GM12878 (cell line): ENCODE measurements around the gene LGALS8. TPM values are rescaled to one million over a fixed set of nuclear protein-coding genes. Genes with fewer than 3 reads are reported as not detected.

Experiments used
- ATAC-seq: fragments of 200-7000 bp; cut with Tn5 transposase; 3 replicates; pipeline ENCODE4 v1.9.1; 2020; ENCODE audit warnings: mild to moderate bottlenecking, moderate library complexity
- BruUV-seq: library from RNA; stranded (reverse); fragments of 400-500 nt; replicated peaks from 2 replicates; lab custom pipeline; 2021; lab: Mats Ljungman, UMichigan
- CTCF ChIA-PET: fragments of 300-600 bp; sonication (Branson Sonifier 250); formaldehyde crosslinking; extraction: SDS; loops from one replicate; lab custom pipeline; 2021; ENCODE audit warnings: inconsistent platforms; lab: Yijun Ruan, JAX
- POLR2A ChIA-PET: fragments of 350-600 bp; formaldehyde crosslinking; extraction: SDS; loops from one replicate; lab custom pipeline; 2021; ENCODE audit warnings: inconsistent platforms; lab: Charles Lee
- RAD21 ChIA-PET: fragments of 300-600 bp; sonication (Branson Sonifier 250); formaldehyde crosslinking; loops from one replicate; lab custom pipeline; 2023; ENCODE audit warnings: antibody characterized with exemption; ENCODE audit not compliant: unreplicated experiment; lab: Charles Lee
- SMC1A ChIA-PET: fragments of 300-600 bp; sonication (Branson Sonifier 250); formaldehyde crosslinking; loops from one replicate; lab custom pipeline; 2023; ENCODE audit not compliant: unreplicated experiment, uncharacterized antibody; lab: Charles Lee
- DNase-seq: peaks from one replicate; pipeline ENCODE4 v3.0.0-alpha.2; 2011; ENCODE audit warnings: low read depth, low spot score
- FAIRE-seq: peaks from 3 replicates; lab custom pipeline; 2011; peaks lifted over from hg19 to GRCh38; lab: Jason Lieb, UNC
- H2AFZ ChIP-seq: 2 replicates; pipeline ENCODE4 v1.6.0; 2011; ENCODE audit warnings: low read depth, low read length, control low read depth; ENCODE audit not compliant: control insufficient read depth
- H3K27ac ChIP-seq: 2 replicates; pipeline ENCODE4 v1.5.1; 2011; ENCODE audit warnings: control low read depth; ENCODE audit not compliant: control insufficient read depth, insufficient read depth
- H3K27me3 ChIP-seq, 2 experiments: replicated peaks in 1 of 2; 2 replicates each; pipeline versions ENCODE4 v1.6.0 to v1.6.1; 2011; ENCODE audit warnings: low read length in 1 of 2; ENCODE audit not compliant: control insufficient read depth in 2 of 2, insufficient read depth in 2 of 2
- H3K36me3 ChIP-seq, 2 experiments: 2 replicates each; pipeline ENCODE4 v1.5.1; 2011; ENCODE audit warnings: low read length in 1 of 2; ENCODE audit not compliant: control insufficient read depth in 2 of 2, insufficient read depth in 2 of 2
- H3K4me1 ChIP-seq: 2 replicates; pipeline ENCODE4 v1.6.1; 2011; ENCODE audit warnings: mild to moderate bottlenecking, low read length, moderate library complexity, mixed read lengths; ENCODE audit not compliant: control insufficient read depth, insufficient read depth
- H3K4me2 ChIP-seq: 2 replicates; pipeline ENCODE4 v1.6.0; 2011; ENCODE audit warnings: control low read depth; ENCODE audit not compliant: control insufficient read depth, insufficient read depth
- H3K4me3 ChIP-seq: fragments of 200-600 bp; sonication (generic); 2 replicates; pipeline ENCODE4 v1.5.1; 2016
- H3K79me2 ChIP-seq: 2 replicates; pipeline ENCODE4 v1.6.0; 2011; ENCODE audit warnings: low read length; ENCODE audit not compliant: control insufficient read depth, insufficient read depth
- H3K9ac ChIP-seq: 2 replicates; pipeline ENCODE4 v1.8.0; 2011; ENCODE audit warnings: low read length, control low read depth, mixed read lengths; ENCODE audit not compliant: control insufficient read depth, insufficient read depth
- H3K9me3 ChIP-seq: replicated peaks from 3 replicates; pipeline ENCODE4 v1.5.1; 2011; ENCODE audit warnings: mild to moderate bottlenecking, low read length; ENCODE audit not compliant: control insufficient read depth, insufficient read depth
- H4K20me1 ChIP-seq: 2 replicates; pipeline ENCODE4 v1.6.0; 2011; ENCODE audit not compliant: control insufficient read depth, insufficient read depth
- ATF7 ChIP-seq: fragments of 450-650 bp; IDR thresholded peaks from 2 replicates; pipeline ENCODE4 v1.6.1; 2016; ENCODE audit warnings: low read depth, mild to moderate bottlenecking
- CHD2 ChIP-seq: IDR thresholded peaks from 2 replicates; pipeline ENCODE4 v1.6.1; 2011; ENCODE audit warnings: low read depth, low read length, improper control_type of control experiment, borderline replicate concordance
- DPF2 ChIP-seq: fragments of 450-650 bp; IDR thresholded peaks from 2 replicates; pipeline ENCODE4 v1.6.1; 2017; ENCODE audit warnings: mild to moderate bottlenecking
- EGR1 ChIP-seq, 2 experiments: IDR thresholded peaks; 1 replicate in 1 of 2; 2 replicates in 1 of 2; pipeline ENCODE4 v1.6.1; 2011 to 2012; ENCODE audit warnings: low read depth in 2 of 2, low read length in 2 of 2, borderline replicate concordance in 1 of 2, mild to moderate bottlenecking in 1 of 2, moderate library complexity in 1 of 2
- ETV6 ChIP-seq, 2 experiments: fragments of 450-650 bp in 1 of 2; IDR thresholded peaks in 1 of 2; conservative IDR thresholded peaks in 1 of 2; 2 replicates each; pipeline ENCODE4 v1.6.1; 2014; ENCODE audit warnings: antibody characterized with exemption in 1 of 2, borderline replicate concordance in 1 of 2, low read depth in 1 of 2, mild to moderate bottlenecking in 1 of 2, moderate library complexity in 1 of 2
- POLR2AphosphoS2 ChIP-seq: IDR thresholded peaks from 2 replicates; pipeline ENCODE4 v1.6.1; 2011; ENCODE audit warnings: low read depth, mild to moderate bottlenecking, low read length, improper control_type of control experiment, moderate library complexity
- RAD51 ChIP-seq: fragments of 450-650 bp; IDR thresholded peaks from 2 replicates; pipeline ENCODE4 v1.6.1; 2016; ENCODE audit warnings: moderate library complexity, mild to moderate bottlenecking, inconsistent platforms
- SMARCA5 ChIP-seq: fragments of 450-650 bp; IDR thresholded peaks from 2 replicates; pipeline ENCODE4 v1.6.1; 2017; ENCODE audit warnings: mild to moderate bottlenecking
- TCF3 ChIP-seq: IDR thresholded peaks from 2 replicates; pipeline ENCODE4 v1.6.1; 2012; ENCODE audit warnings: low read depth, mild to moderate bottlenecking, low read length, borderline replicate concordance; ENCODE audit not compliant: insufficient read depth
- WGBS: methylation state at CpG from one replicate; pipeline ENCODE4 v1.1.6; 2016; ENCODE audit warnings: low lambda C conversion rate; ENCODE audit not compliant: insufficient replicate concordance, insufficient coverage; ENCODE audit errors: missing lambda C conversion rate; 5-methylcytosine and 5-hydroxymethylcytosine counted together
- in situ Hi-C: fragments of 300-500 bp; cut with MboI; formaldehyde crosslinking; loops from 9 replicates; pipeline ENCODE4 v1.14.3; 2018; ENCODE audit warnings: mixed read lengths
- intact Hi-C: fragments of 100-400 bp; cut with micrococcal nuclease; formaldehyde crosslinking; loops from one replicate; pipeline ENCODE4 v1.14.2; 2022; ENCODE audit not compliant: unreplicated experiment
- polyA plus RNA-seq, 11 experiments: library from polyadenylated mRNA; depleted of rRNA in 4 of 11; unstranded in 6 of 11; stranded (reverse) in 5 of 11; fragments of >200 nt; fragmentation: Nextera tagmentation in 4 of 11; fragmentation: Illumina TruSeq in 1 of 11; extraction: Ambion mirVana in 4 of 11; extraction: Trizol in 1 of 11; gene quantifications; 1 replicate in 1 of 11; 2 replicates in 10 of 11; pipeline versions ENCODE4 v1.2.1 to v1.2.3, GENCODE V29; 2011 to 2016; ENCODE audit warnings: inconsistent platforms in 2 of 11, missing spikeins in 2 of 11, low read depth in 1 of 11
- total RNA-seq, 4 experiments: library from RNA; depleted of rRNA in 3 of 4; stranded (reverse); fragments of >200 nt in 3 of 4; fragmentation: Illumina TruSeq in 1 of 4; extraction: Trizol in 1 of 4; gene quantifications; 2 replicates each; pipeline versions ENCODE4 v1.2.1 to v1.2.3, GENCODE V29; 2013 to 2021
- TF ChIP-seq, protein P1 (sequence below): fragments of 450-650 bp; formaldehyde crosslinking; IDR thresholded peaks from 2 replicates; pipeline ENCODE4 v1.5.0; 2022; ENCODE audit warnings: mild to moderate bottlenecking, missing genetic modification characterization
- TF ChIP-seq, protein P2 (sequence below), 3 experiments: IDR thresholded peaks in 2 of 3; conservative IDR thresholded peaks in 1 of 3; 2 replicates each; pipeline ENCODE4 v1.5.1; 2011; ENCODE audit warnings: low read depth in 3 of 3, low read length in 3 of 3, mild to moderate bottlenecking in 3 of 3, control low read depth in 2 of 3, moderate library complexity in 2 of 3, inconsistent platforms in 1 of 3, mixed read lengths in 1 of 3; ENCODE audit not compliant: control insufficient read depth in 2 of 3, insufficient read depth in 1 of 3; ENCODE audit errors: extremely low read depth in 1 of 3
- TF ChIP-seq, protein P3 (sequence below): fragments of 450-650 bp; IDR thresholded peaks from 2 replicates; pipeline ENCODE4 v1.6.1; 2017; ENCODE audit warnings: mild to moderate bottlenecking, moderate library complexity

The LGALS8 gene
- total and polyA plus RNA-seq, 10 of the 15 experiments (the other 5 are each of a cell fraction or from before 2014, with no cell fraction given): 15.4 to 86.5 (median 19.2) TPM

DNA sequence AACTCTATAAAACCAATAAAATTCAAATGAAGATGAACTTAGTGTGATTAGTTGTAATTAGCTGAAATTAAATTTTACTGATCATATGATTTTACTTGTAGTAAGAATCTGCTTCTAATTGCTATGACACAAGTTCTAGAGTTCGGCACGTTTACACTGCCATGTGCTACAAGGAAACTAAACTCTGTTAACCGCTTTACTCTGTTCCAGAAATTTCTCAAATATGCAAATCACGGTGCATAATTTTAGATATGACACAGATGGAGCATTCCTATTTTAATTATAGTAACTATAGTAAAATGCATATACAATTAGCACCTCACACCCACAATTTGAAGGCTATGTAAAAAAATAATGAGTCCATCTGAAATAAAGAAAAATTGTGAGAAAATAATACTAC lies 65.7 kb downstream of the LGALS8 start (continued):
- TF ChIP-seq, protein P1, sequence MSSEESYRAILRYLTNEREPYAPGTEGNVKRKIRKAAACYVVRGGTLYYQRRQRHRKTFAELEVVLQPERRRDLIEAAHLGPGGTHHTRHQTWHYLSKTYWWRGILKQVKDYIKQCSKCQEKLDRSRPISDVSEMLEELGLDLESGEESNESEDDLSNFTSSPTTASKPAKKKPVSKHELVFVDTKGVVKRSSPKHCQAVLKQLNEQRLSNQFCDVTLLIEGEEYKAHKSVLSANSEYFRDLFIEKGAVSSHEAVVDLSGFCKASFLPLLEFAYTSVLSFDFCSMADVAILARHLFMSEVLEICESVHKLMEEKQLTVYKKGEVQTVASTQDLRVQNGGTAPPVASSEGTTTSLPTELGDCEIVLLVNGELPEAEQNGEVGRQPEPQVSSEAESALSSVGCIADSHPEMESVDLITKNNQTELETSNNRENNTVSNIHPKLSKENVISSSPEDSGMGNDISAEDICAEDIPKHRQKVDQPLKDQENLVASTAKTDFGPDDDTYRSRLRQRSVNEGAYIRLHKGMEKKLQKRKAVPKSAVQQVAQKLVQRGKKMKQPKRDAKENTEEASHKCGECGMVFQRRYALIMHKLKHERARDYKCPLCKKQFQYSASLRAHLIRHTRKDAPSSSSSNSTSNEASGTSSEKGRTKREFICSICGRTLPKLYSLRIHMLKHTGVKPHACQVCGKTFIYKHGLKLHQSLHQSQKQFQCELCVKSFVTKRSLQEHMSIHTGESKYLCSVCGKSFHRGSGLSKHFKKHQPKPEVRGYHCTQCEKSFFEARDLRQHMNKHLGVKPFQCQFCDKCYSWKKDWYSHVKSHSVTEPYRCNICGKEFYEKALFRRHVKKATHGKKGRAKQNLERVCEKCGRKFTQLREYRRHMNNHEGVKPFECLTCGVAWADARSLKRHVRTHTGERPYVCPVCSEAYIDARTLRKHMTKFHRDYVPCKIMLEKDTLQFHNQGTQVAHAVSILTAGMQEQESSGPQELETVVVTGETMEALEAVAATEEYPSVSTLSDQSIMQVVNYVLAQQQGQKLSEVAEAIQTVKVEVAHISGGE (CRISPR knock-in tag): no peak
- TF ChIP-seq TCF3: no peak
- TF ChIP-seq RAD51: no peak
- TF ChIP-seq EGR1 (IDR thresholded peaks at IDR 0.05; ENCODE audit: borderline replicate concordance in 1 of 2, low read depth in 2 of 2, low read length in 2 of 2): no peak

DNA sequence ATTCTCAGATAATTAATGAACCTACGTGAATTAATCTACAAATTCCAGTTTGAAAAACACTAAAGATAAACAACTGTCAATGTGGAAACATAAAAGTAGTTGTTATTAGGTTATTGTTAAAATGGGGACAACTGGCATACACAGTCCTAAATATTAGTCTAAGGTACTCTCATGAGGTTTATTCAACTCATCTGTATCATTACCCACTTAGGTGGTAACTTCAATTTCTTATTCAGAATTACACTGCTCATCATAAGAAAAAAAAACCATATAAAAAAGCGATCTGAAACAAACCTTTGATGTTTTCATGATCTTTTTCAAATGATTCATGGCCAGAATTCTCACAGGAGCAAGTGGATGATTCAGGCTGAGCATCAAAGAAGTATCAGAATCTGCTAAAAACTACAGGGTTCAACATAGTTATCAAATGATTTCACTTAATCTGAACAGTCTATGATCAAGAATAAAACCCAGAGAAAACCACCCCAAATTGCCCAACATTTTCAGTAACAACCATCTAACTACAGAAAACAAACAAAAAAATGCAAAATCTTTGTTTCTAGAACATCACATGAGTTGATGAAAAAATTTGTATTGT lies 66.9 kb downstream of the LGALS8 start:
- BruUV-seq: no TSS peak
- Histone ChIP-seq H4K20me1 (no peaks in the 10 kb centered on the region), H3K36me3 (peaks cover 3 to 22% of the 10 kb centered on the region in 2 experiments), H3K27ac (no peak overlapping the region), H3K27me3 (no peaks in the 10 kb centered on the region), H3K4me1 (no peaks in the 10 kb centered on the region), H3K9ac (no peak overlapping the region), H3K4me2 (no peak overlapping the region), H3K4me3 (no peak overlapping the region), H2AFZ (no peak overlapping the region), H3K9me3 (no peaks in the 10 kb centered on the region), H3K79me2 (no peaks in the 10 kb centered on the region; the same call in 1 of the 2 replicates)
- WGBS: 97% methylated on average over 2 of the region's 2 CpGs
- intact Hi-C loops (no loop called here), in situ Hi-C loops (no loop called here)
- DNase-seq (no peak), FAIRE-seq (no peak), ATAC-seq (no peak)
- ChIA-PET CTCF (no interaction called here), SMC1A (interaction anchor here (1.0 kb wide), 1 partner anchor 14 kb away, joined by 3 read pairs; no protein-coding TSS in a partner anchor), RAD21 (no interaction called here), POLR2A (no interaction called here)
- TF ChIP-seq EGR1 (IDR thresholded peaks at IDR 0.05; ENCODE audit: borderline replicate concordance in 1 of 2, low read depth in 2 of 2, low read length in 2 of 2): no peak
- TF ChIP-seq, protein P2, sequence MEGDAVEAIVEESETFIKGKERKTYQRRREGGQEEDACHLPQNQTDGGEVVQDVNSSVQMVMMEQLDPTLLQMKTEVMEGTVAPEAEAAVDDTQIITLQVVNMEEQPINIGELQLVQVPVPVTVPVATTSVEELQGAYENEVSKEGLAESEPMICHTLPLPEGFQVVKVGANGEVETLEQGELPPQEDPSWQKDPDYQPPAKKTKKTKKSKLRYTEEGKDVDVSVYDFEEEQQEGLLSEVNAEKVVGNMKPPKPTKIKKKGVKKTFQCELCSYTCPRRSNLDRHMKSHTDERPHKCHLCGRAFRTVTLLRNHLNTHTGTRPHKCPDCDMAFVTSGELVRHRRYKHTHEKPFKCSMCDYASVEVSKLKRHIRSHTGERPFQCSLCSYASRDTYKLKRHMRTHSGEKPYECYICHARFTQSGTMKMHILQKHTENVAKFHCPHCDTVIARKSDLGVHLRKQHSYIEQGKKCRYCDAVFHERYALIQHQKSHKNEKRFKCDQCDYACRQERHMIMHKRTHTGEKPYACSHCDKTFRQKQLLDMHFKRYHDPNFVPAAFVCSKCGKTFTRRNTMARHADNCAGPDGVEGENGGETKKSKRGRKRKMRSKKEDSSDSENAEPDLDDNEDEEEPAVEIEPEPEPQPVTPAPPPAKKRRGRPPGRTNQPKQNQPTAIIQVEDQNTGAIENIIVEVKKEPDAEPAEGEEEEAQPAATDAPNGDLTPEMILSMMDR (IDR thresholded peaks at IDR 0.05 in 2 of 3, conservative IDR thresholded peaks at IDR 0.05 in 1 of 3; ENCODE audit: control insufficient read depth in 2 of 3, extremely low read depth in 1 of 3, insufficient read depth in 1 of 3, low read depth in 3 of 3, low read length in 3 of 3): no peak
- TF ChIP-seq SMARCA5: no peak
- TF ChIP-seq POLR2AphosphoS2: no peak
- no peak for TF ChIP-seq ATF7
- TF ChIP-seq, protein P3, sequence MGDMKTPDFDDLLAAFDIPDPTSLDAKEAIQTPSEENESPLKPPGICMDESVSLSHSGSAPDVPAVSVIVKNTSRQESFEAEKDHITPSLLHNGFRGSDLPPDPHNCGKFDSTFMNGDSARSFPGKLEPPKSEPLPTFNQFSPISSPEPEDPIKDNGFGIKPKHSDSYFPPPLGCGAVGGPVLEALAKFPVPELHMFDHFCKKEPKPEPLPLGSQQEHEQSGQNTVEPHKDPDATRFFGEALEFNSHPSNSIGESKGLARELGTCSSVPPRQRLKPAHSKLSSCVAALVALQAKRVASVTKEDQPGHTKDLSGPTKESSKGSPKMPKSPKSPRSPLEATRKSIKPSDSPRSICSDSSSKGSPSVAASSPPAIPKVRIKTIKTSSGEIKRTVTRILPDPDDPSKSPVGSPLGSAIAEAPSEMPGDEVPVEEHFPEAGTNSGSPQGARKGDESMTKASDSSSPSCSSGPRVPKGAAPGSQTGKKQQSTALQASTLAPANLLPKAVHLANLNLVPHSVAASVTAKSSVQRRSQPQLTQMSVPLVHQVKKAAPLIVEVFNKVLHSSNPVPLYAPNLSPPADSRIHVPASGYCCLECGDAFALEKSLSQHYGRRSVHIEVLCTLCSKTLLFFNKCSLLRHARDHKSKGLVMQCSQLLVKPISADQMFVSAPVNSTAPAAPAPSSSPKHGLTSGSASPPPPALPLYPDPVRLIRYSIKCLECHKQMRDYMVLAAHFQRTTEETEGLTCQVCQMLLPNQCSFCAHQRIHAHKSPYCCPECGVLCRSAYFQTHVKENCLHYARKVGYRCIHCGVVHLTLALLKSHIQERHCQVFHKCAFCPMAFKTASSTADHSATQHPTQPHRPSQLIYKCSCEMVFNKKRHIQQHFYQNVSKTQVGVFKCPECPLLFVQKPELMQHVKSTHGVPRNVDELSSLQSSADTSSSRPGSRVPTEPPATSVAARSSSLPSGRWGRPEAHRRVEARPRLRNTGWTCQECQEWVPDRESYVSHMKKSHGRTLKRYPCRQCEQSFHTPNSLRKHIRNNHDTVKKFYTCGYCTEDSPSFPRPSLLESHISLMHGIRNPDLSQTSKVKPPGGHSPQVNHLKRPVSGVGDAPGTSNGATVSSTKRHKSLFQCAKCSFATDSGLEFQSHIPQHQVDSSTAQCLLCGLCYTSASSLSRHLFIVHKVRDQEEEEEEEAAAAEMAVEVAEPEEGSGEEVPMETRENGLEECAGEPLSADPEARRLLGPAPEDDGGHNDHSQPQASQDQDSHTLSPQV: no peak
- TF ChIP-seq CHD2: no peak
- TF ChIP-seq DPF2: no peak
- TF ChIP-seq ETV6 (conservative IDR thresholded peaks at IDR 0.05 in 1 of 2, IDR thresholded peaks at IDR 0.05 in 1 of 2; ENCODE audit: borderline replicate concordance in 1 of 2, low read depth in 1 of 2): no peak
